GM12872 (cell line): ENCODE measurements around the gene WWOX.

ENCODE experiments used
- TF ChIP-seq, protein P1 (sequence below): IDR thresholded peaks from 3 replicates; pipeline ENCODE4 v1.5.1; 2011; ENCODE audit warnings: low read depth, mild to moderate bottlenecking, low read length, moderate library complexity; ENCODE audit not compliant: insufficient read depth

The WWOX gene

DNA sequence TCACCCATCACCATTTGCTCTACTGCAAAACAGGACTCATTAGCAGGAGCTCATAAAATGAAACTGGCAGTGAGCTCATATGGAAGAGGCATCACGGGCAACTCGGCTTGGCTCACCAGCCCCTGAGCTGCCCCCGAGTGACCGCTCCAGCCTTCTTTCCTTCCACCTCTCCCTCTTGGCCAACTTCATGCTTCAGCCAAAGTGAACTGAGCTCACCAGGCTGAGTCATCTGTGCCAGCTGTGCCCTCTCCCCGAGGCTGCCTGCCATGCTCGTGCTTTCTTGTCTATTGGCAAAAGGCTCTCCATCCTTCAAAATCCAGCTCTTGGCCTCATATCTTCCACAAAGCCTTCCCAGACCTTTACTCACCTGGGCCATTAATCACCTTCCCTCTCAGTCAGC lies 391.4 kb downstream of the WWOX start:
- TF ChIP-seq, protein P1, sequence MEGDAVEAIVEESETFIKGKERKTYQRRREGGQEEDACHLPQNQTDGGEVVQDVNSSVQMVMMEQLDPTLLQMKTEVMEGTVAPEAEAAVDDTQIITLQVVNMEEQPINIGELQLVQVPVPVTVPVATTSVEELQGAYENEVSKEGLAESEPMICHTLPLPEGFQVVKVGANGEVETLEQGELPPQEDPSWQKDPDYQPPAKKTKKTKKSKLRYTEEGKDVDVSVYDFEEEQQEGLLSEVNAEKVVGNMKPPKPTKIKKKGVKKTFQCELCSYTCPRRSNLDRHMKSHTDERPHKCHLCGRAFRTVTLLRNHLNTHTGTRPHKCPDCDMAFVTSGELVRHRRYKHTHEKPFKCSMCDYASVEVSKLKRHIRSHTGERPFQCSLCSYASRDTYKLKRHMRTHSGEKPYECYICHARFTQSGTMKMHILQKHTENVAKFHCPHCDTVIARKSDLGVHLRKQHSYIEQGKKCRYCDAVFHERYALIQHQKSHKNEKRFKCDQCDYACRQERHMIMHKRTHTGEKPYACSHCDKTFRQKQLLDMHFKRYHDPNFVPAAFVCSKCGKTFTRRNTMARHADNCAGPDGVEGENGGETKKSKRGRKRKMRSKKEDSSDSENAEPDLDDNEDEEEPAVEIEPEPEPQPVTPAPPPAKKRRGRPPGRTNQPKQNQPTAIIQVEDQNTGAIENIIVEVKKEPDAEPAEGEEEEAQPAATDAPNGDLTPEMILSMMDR: no peak

DNA sequence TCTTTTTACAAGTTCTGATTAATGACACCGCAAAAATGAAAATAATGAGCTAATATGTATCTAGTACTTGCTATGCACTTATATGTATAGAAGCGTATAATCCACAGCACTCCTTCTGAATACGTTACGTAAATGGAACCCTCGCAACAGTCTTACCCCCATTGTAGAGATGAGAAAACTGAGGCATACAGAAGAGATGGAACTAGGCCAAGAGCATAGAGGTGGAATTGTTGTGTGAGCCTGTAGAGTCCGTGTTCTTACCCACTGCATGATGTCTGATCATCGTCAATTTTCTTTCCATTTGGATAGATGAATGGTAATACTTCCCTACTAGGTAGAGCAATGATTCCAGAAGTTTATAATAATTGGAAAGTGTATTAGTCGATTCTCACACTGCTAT lies 394.1 kb downstream of the WWOX start:
- TF ChIP-seq, protein P1: no peak

- TF ChIP-seq, protein P1: no peak
Observed at GRCh38 chr16:78494105-78494504, 394.7 kb downstream of the WWOX start.

DNA sequence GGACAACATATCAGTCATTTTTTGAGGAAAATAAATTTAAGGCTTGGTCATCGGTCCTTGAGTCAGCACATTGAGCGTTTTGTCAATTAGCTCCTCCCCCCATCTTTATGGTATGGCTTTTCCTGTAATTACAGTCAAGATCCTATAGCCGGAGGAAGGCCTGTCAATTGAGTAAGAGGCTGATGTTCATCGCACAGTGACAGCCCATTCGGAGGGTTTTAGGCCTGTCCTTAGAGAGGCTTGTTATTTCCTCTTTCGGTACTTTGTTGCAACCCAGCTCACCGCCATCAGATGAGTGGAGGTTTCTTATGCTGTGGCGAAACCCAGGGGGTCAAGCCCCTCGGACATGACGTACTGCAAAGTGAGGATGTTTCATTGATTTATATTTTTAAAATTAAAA lies 395.2 kb downstream of the WWOX start:
- TF ChIP-seq, protein P1: no peak

GRCh38 chr16:78496189-78496588 lies 396.7 kb downstream of the WWOX start:
- TF ChIP-seq, protein P1: no peak

DNA sequence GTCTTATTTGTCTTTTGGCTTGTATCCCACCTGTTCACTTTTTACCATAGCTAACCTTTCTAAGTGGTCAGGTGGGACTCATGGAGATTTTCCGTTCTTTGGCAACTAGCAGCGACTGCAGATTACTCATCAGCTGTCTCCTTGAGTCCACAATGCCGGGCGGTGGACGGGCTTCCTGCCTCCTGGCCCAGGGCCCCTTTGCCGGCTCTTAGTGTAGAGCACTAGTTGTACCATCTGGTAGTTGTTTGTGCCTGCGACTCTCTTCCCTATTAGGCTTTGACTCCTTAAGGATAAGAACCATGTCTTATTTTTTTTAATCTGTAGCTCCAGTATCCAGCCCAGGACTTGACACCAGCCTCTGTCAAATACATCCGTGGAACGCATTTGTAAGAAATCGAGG lies 399.9 kb downstream of the WWOX start:
- TF ChIP-seq, protein P1: no peak

DNA sequence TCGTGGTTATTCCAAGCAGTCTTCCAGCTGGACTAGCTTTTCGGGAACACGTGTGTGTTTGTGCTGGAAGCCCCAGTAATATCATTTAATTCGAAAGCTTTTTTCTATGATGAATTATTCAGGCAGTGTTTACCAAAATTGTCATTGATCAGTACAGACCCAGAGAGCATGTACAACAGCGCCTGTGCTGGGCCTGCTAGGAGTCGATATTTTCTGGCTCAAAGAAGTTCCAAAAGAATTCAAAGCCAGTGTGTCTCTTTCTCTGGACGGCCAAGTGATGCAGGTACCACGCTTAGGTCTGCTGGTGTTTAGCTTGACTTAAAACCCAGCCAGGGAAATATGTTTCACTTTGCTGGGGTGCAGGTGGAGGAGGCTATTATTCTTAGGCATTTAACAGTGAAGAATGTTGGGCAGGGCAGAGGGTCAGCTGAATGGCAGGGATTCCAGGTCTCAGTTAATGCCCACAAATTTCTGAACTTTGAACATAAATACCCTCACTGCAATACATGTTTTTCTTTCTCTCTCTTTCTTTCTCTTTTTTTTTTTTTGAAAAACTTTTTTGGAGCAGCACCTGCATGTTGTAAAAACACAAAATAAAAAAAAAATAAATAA lies 401.3 kb downstream of the WWOX start:
- TF ChIP-seq, protein P1: no peak
